ENCODE measurements around the gene TMEM63A.

GRCh38 chr1:225890346-225891228 lies 8.4 kb upstream of the TMEM63A start:
- TF ChIP-seq CTCF (IDR thresholded peaks at IDR 0.05; ENCODE audit: low read depth, low read length, poor library complexity, severe bottlenecking) (no peak), EZH2phosphoT487 (IDR thresholded peaks at IDR 0.05; ENCODE audit: borderline replicate concordance, low read length) (no peak)

All from DOHH2 (cell line).